Bronchial epithelial cell (primary cell): Measurements from ENCODE around the gene RALGPS1. TPM values are rescaled to one million over a fixed set of nuclear protein-coding genes. Genes with fewer than 3 reads are reported as not detected.

ENCODE experiments used
- DNase-seq: peaks from one replicate; pipeline ENCODE4 v3.0.0-alpha.2; 2010; ENCODE audit warnings: low read depth
- FAIRE-seq: peaks from 2 replicates; lab custom pipeline; 2011; peaks lifted over from hg19 to GRCh38; lab: Jason Lieb, UNC
- H3K27me3 ChIP-seq: 2 replicates; pipeline ENCODE4 v1.5.1; 2011; ENCODE audit warnings: low read length; ENCODE audit not compliant: control insufficient read depth, insufficient read depth
- H3K36me3 ChIP-seq: 2 replicates; pipeline ENCODE4 v1.5.1; 2011; ENCODE audit warnings: low read length; ENCODE audit not compliant: control insufficient read depth, insufficient read depth
- H3K4me3 ChIP-seq: 2 replicates; pipeline ENCODE4 v1.5.1; 2011; ENCODE audit warnings: mild to moderate bottlenecking, low read depth, low read length, control low read depth
- total RNA-seq: library from RNA; depleted of rRNA; stranded (reverse); fragments of >200 nt; gene quantifications from 2 replicates; pipeline ENCODE4 v1.2.1, GENCODE V29; 2014
- TF ChIP-seq, protein P1 (sequence below): IDR thresholded peaks from 2 replicates; pipeline ENCODE4 v1.5.1; 2011; ENCODE audit warnings: mild to moderate bottlenecking, moderate library complexity, low read length, control low read depth, inconsistent platforms; ENCODE audit not compliant: insufficient read depth, severe bottlenecking

RALGPS1 gene
- total RNA-seq, 1 donor from 2014 or later: 3.2 TPM

- no peak overlapping the region for H3K4me3 ChIP-seq
- H3K27me3 ChIP-seq: no peaks in the 10 kb centered on the region
- H3K36me3 ChIP-seq: no peaks in the 10 kb centered on the region
- DNase-seq: no peak
- TF ChIP-seq, protein P1, sequence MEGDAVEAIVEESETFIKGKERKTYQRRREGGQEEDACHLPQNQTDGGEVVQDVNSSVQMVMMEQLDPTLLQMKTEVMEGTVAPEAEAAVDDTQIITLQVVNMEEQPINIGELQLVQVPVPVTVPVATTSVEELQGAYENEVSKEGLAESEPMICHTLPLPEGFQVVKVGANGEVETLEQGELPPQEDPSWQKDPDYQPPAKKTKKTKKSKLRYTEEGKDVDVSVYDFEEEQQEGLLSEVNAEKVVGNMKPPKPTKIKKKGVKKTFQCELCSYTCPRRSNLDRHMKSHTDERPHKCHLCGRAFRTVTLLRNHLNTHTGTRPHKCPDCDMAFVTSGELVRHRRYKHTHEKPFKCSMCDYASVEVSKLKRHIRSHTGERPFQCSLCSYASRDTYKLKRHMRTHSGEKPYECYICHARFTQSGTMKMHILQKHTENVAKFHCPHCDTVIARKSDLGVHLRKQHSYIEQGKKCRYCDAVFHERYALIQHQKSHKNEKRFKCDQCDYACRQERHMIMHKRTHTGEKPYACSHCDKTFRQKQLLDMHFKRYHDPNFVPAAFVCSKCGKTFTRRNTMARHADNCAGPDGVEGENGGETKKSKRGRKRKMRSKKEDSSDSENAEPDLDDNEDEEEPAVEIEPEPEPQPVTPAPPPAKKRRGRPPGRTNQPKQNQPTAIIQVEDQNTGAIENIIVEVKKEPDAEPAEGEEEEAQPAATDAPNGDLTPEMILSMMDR: no peak
- no peak for FAIRE-seq
Observed at GRCh38 chr9:127092041-127092608, 177.5 kb downstream of the RALGPS1 start.

DNA sequence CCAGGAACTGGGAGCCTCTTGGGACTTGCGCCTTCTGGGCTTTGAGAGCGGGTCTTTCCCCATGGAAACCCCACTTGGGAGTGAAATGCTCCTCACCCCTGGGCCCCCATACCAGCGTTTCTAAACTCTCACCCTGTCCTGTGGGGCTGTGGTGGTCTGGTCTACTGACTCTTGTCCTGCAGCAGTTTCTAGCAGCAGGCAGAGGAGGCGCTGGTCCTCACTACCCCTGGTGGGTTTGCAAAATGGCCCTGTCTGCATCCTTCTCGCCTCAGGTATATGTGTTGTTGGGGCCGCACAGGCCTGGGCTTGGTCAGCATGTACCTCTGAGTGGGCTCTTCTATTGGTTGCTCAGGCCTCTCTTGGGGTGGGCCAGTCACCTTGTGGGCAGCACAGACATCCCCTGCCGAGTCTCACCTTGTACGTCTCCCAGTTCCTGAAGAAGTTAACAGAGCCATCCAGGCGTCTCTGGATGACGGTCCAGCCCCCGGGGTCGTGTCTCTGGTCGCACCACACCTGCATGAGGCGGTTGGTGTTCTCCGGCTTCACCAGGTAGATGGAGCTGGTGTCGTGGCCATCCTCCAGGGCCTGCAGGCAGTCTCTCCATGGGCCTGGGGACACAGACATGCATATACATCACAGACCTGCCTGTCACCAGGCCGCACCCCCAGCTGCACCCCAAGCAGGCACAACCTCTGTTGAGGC, 178.9 kb downstream of the RALGPS1 start:
- no peak for FAIRE-seq
- no peaks in the 10 kb centered on the region for H3K27me3 ChIP-seq
- H3K4me3 ChIP-seq: no peak overlapping the region
- DNase-seq: no peak
- H3K36me3 ChIP-seq: no peaks in the 10 kb centered on the region
- TF ChIP-seq, protein P1: no peak

DNA sequence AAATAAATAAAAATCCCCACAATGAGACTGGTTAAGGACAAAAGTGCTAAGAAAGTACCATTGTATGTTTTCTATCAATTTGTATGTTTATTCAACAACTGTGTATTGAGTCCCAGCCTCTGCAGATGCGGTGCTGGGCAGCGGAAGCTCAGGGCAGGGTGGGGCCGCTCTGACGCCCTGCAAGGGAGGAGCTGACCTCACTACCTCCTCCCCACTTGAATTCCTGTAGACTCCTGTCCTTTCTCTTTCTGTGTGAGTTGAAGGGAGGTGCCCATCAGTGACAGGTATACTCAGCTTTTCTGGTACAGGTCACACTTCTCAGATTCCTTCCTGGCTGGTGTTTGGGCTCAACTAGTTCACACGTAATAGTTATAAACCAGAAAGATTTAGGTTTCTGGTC, 180.8 kb downstream of the RALGPS1 start:
- no peak overlapping the region for H3K4me3 ChIP-seq
- H3K36me3 ChIP-seq: no peaks in the 10 kb centered on the region
- TF ChIP-seq, protein P1: no peak
- no peaks in the 10 kb centered on the region for H3K27me3 ChIP-seq
- DNase-seq: no peak
- no peak for FAIRE-seq

- no peak for FAIRE-seq
- DNase-seq: no peak
- peaks cover 2% of the 10 kb centered on the region for H3K27me3 ChIP-seq
- TF ChIP-seq, protein P1: no peak
- H3K4me3 ChIP-seq: no peak overlapping the region
- no peaks in the 10 kb centered on the region for H3K36me3 ChIP-seq
Observed at GRCh38 chr9:127096208-127096607, 181.6 kb downstream of the RALGPS1 start.

DNA sequence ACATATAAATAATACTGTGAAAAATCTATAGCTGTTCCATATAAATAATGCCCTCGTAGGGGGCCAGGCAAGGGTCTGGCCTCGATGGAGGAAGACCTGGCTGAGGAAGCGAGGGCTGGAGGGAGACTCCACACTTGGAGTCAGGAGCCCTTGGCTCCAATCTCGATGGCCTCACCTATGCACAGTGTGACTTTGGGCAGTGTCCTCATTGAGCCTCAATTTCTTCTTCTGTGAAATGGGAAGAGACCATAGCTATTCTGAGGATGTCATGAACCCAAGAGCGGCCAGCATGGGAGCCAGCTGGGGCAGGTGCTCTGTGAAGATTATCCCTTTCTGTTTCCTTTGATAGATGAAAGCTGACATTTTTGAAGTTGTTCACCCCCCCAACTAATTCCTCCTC, 183.1 kb downstream of the RALGPS1 start:
- DNase-seq: no peak
- TF ChIP-seq, protein P1: no peak
- no peak overlapping the region for H3K4me3 ChIP-seq
- no peaks in the 10 kb centered on the region for H3K36me3 ChIP-seq
- peaks cover 5% of the 10 kb centered on the region for H3K27me3 ChIP-seq
- no peak for FAIRE-seq
